Measurements from ENCODE around the gene CREB3L2. TPM values are rescaled to one million over a fixed set of nuclear protein-coding genes. Genes with fewer than 3 reads are reported as not detected.

CREB3L2 gene
- total and polyA plus RNA-seq, 3 experiments from 2014 or later = 12.5 to 25.0 (median 23.9) TPM

DNA sequence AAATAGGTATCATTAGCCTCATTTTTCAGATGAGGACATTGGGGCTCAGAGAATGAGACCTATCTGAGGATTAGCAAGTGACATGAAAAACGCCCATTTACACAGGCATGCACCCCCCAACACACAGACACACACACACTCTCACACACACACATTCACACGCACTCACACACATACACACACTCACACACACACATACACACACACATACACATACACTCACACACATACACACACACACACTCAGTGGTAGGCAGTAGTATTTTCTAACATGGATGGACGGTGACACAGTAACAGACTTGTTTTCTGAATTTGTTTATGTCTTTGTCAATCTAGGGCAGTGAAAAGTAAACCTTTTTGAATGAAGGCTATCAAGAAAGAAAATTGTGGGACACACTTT, 176.4 kb downstream of the CREB3L2 start:
- peaks cover 0 to 2% (median 0%) of the 10 kb centered on the region in 5 donors for H3K9me3 Mint-ChIP-seq
- no peak overlapping the region for H3K4me3 Mint-ChIP-seq
- Histone ChIP-seq H3K9me3 (ENCODE audit: low read length) (no peaks in the 10 kb centered on the region), H3K4me3 (ENCODE audit: low read length) (no peak overlapping the region), H3K36me3 (ENCODE audit: insufficient read depth, low read length) (no peaks in the 10 kb centered on the region), H3K27ac (ENCODE audit: low read depth, low read length) (no peak overlapping the region), H3K27me3 (ENCODE audit: insufficient read depth, low read length, poor library complexity, severe bottlenecking) (no peaks in the 10 kb centered on the region), H3K4me1 (ENCODE audit: insufficient read depth, low read length) (no peaks in the 10 kb centered on the region)
- no peak overlapping the region for H3K27ac Mint-ChIP-seq
- peaks cover 7 to 34% of the 10 kb centered on the region in 2 donors for H3K27me3 Mint-ChIP-seq
- ChIA-PET POLR2A (no interaction called here), CTCF (no interaction called here)
- no peak for DNase-seq
- H3K4me1 Mint-ChIP-seq = no peaks in the 10 kb centered on the region
- H3K36me3 Mint-ChIP-seq = no peaks in the 10 kb centered on the region

Other genes starting within 250 kb of the CREB3L2 start
- gene DGKI, start 155.1 kb downstream of the CREB3L2 start, total RNA-seq = 1 to 10 TPM; 1.3 to 1.4 TPM
- not detected for gene DGKI, start 155.1 kb downstream of the CREB3L2 start, polyA plus RNA-seq
- gene AKR1D1, start 74.4 kb upstream of the CREB3L2 start, total RNA-seq = not detected
- not detected for gene AKR1D1, start 74.4 kb upstream of the CREB3L2 start, polyA plus RNA-seq

All from CD8-positive, alpha-beta memory T cell (primary cell).